Activated CD4-positive, alpha-beta T cell treated with anti-CD3 and anti-CD28 coated beads, Interleukin-2, amount 10 ng/mL, durations not matched to agents 7 days and 5 days (primary cell): Measurements from ENCODE around the gene RNF112. TPM values are rescaled to one million over a fixed set of nuclear protein-coding genes. Genes with fewer than 3 reads are reported as not detected.

Experiments used
- CTCF ChIA-PET: fragments of 350-600 bp; sonication (Branson Sonifier 250); formaldehyde crosslinking; loops from one replicate; lab custom pipeline; 2021; ENCODE audit warnings: antibody characterized with exemption; lab: Charles Lee
- POLR2A ChIA-PET: fragments of 350-600 bp; sonication (Branson Sonifier 250); formaldehyde crosslinking; loops from one replicate; lab custom pipeline; 2021; ENCODE audit warnings: antibody characterized with exemption; lab: Charles Lee
- DNase-seq: peaks from one replicate; pipeline ENCODE4 v3.0.0-alpha.2; 2020
- H3K27ac Mint-ChIP-seq: one replicate; pipeline ENCODE4 v1.8.0; 2021; ENCODE audit warnings: mild to moderate bottlenecking, moderate library complexity, mixed read lengths
- H3K27me3 Mint-ChIP-seq: one replicate; pipeline ENCODE4 v1.8.0; 2021; ENCODE audit warnings: mixed read lengths
- H3K36me3 Mint-ChIP-seq: one replicate; pipeline ENCODE4 v1.8.0; 2021; ENCODE audit warnings: low read depth, mixed read lengths
- H3K4me1 Mint-ChIP-seq: one replicate; pipeline ENCODE4 v1.8.0; 2021; ENCODE audit warnings: mixed read lengths
- H3K4me3 Mint-ChIP-seq: one replicate; pipeline ENCODE4 v1.8.0; 2021; ENCODE audit warnings: mild to moderate bottlenecking, moderate library complexity, mixed read lengths
- H3K9me3 Mint-ChIP-seq: one replicate; pipeline ENCODE4 v1.8.0; 2021; ENCODE audit warnings: mixed read lengths
- total RNA-seq, 2 experiments: library from RNA; stranded (reverse); gene quantifications; one replicate each; pipeline ENCODE4 v1.2.3, GENCODE V29; 2021

RNF112 gene
- total RNA-seq, 2 experiments from 2014 or later = 0.58 to 0.67 TPM

- Mint-ChIP-seq H3K27ac (peak overlapping the region; percentile 98), H3K4me3 (peak overlapping the region; percentile 97), H3K9me3 (no peaks in the 10 kb centered on the region), H3K27me3 (no peaks in the 10 kb centered on the region), H3K4me1 (peaks cover 29% of the 10 kb centered on the region), H3K36me3 (peaks cover 30% of the 10 kb centered on the region)
- peak; percentile 97 for DNase-seq
- ChIA-PET POLR2A (interaction anchor here (0.8 to 1.1 kb wide), 4 partner anchors 9 to 15 kb away, joined by 3 to 4 read pairs (median 3); partner anchors contain the start of gene B9D1), CTCF (interaction anchor here (0.5 to 2.9 kb wide), 9 partner anchors 9 to 493 kb away, joined by 3 to 37 read pairs (median 4); partner anchors contain the start of genes B9D1 and MFAP4)
These were observed 33.2 kb upstream of the RNF112 start for GRCh38 chr17:19377602-19378415.

- Mint-ChIP-seq H3K4me3 (peak within 1 kb of the TSS; percentile 97), H3K4me1 (peaks cover 27% of the 10 kb centered on the region)
- CTCF ChIA-PET = interaction anchor here (0.5 to 2.9 kb wide), 8 partner anchors 8 to 386 kb away, joined by 3 to 37 read pairs (median 4); partner anchors contain the start of genes B9D1 and MFAP4
These were observed 32.3 kb upstream of the RNF112 start, which contains the start of gene MAPK7 for GRCh38 chr17:19378416-19379360. TSS of gene MAPK7 (plus strand) at chr17:19378498. CDS start at chr17:19378901, 403 bp downstream.

GRCh38 chr17:19379361-19380065, 31.5 kb upstream of the RNF112 start:
- ChIA-PET POLR2A (no interaction called here), CTCF (interaction anchor here (0.6 to 2.9 kb wide), 2 partner anchors 16 to 537 kb away, joined by 4 to 37 read pairs; partner anchors contain the start of gene B9D1)
- H3K27ac Mint-ChIP-seq = peak overlapping the region; percentile 75
- H3K27me3 Mint-ChIP-seq = no peaks in the 10 kb centered on the region
- H3K36me3 Mint-ChIP-seq = peaks cover 39% of the 10 kb centered on the region
- H3K4me1 Mint-ChIP-seq = peaks cover 30% of the 10 kb centered on the region
- no peaks in the 10 kb centered on the region for H3K9me3 Mint-ChIP-seq
- H3K4me3 Mint-ChIP-seq = peak overlapping the region; percentile 97
- no peak for DNase-seq

More at GRCh38 chr17:19378416-19379360, 32.3 kb upstream of the RNF112 start, which contains the start of gene MAPK7:
- H3K36me3 Mint-ChIP-seq = peaks cover 33% of the 10 kb centered on the region
- no peaks in the 10 kb centered on the region for H3K27me3 Mint-ChIP-seq
- H3K27ac Mint-ChIP-seq = peak within 1 kb of the TSS; percentile 98
- no peak for DNase-seq
- POLR2A ChIA-PET = interaction anchor here (0.8 to 0.9 kb wide), 2 partner anchors 10 to 13 kb away, joined by 3 read pairs; no protein-coding TSS in a partner anchor
- no peaks in the 10 kb centered on the region for H3K9me3 Mint-ChIP-seq

GRCh38 chr17:19380481-19381301, 30.3 kb upstream of the RNF112 start:
- no peaks in the 10 kb centered on the region for H3K27me3 Mint-ChIP-seq
- no peaks in the 10 kb centered on the region for H3K9me3 Mint-ChIP-seq
- H3K4me3 Mint-ChIP-seq = no peak overlapping the region
- DNase-seq = no peak
- POLR2A ChIA-PET = no interaction called here
- no peak overlapping the region for H3K27ac Mint-ChIP-seq
- peaks cover 41% of the 10 kb centered on the region for H3K36me3 Mint-ChIP-seq
- peaks cover 27% of the 10 kb centered on the region for H3K4me1 Mint-ChIP-seq
- CTCF ChIA-PET = interaction anchor here (0.8 to 0.9 kb wide), 2 partner anchors 9 to 18 kb away, joined by 3 read pairs; partner anchors contain the start of gene B9D1

GRCh38 chr17:19381361-19381740, 29.7 kb upstream of the RNF112 start:
- H3K4me1 Mint-ChIP-seq = peaks cover 24% of the 10 kb centered on the region
- no peaks in the 10 kb centered on the region for H3K9me3 Mint-ChIP-seq
- H3K4me3 Mint-ChIP-seq = no peak overlapping the region
- POLR2A ChIA-PET = no interaction called here
- CTCF ChIA-PET = interaction anchor here (0.9 kb wide), 1 partner anchor 8 kb away, joined by 3 read pairs; no protein-coding TSS in a partner anchor
- DNase-seq = no peak
- peaks cover 41% of the 10 kb centered on the region for H3K36me3 Mint-ChIP-seq
- H3K27me3 Mint-ChIP-seq = no peaks in the 10 kb centered on the region
- no peak overlapping the region for H3K27ac Mint-ChIP-seq

GRCh38 chr17:19381741-19382444, 29.1 kb upstream of the RNF112 start:
- Mint-ChIP-seq H3K9me3 (no peaks in the 10 kb centered on the region), H3K4me3 (no peak overlapping the region), H3K4me1 (peaks cover 21% of the 10 kb centered on the region), H3K27me3 (no peaks in the 10 kb centered on the region), H3K36me3 (peaks cover 41% of the 10 kb centered on the region), H3K27ac (no peak overlapping the region)
- POLR2A ChIA-PET = interaction anchor here (0.6 kb wide), 1 partner anchor 19 kb away, joined by 3 read pairs; no protein-coding TSS in a partner anchor
- no peak for DNase-seq
- CTCF ChIA-PET = interaction anchor here (2.4 kb wide), 1 partner anchor 19 kb away, joined by 7 read pairs; the partner anchor contains the start of gene B9D1

GRCh38 chr17:19382531-19383444, 28.2 kb upstream of the RNF112 start:
- no peak overlapping the region for H3K27ac Mint-ChIP-seq
- H3K4me1 Mint-ChIP-seq = peaks cover 17% of the 10 kb centered on the region
- peaks cover 41% of the 10 kb centered on the region for H3K36me3 Mint-ChIP-seq
- POLR2A ChIA-PET = interaction anchor here (0.6 kb wide), 1 partner anchor 20 kb away, joined by 3 read pairs; no protein-coding TSS in a partner anchor
- DNase-seq = no peak
- no peaks in the 10 kb centered on the region for H3K9me3 Mint-ChIP-seq
- no peak overlapping the region for H3K4me3 Mint-ChIP-seq
- CTCF ChIA-PET = interaction anchor here (2.4 kb wide), 1 partner anchor 20 kb away, joined by 7 read pairs; the partner anchor contains the start of gene B9D1
- peaks cover under 1% of the 10 kb centered on the region for H3K27me3 Mint-ChIP-seq

GRCh38 chr17:19383681-19384470, 27.2 kb upstream of the RNF112 start:
- H3K27me3 Mint-ChIP-seq = peaks cover 5% of the 10 kb centered on the region
- no peak for DNase-seq
- no peak overlapping the region for H3K27ac Mint-ChIP-seq
- no peaks in the 10 kb centered on the region for H3K9me3 Mint-ChIP-seq
- no peak overlapping the region for H3K4me3 Mint-ChIP-seq
- H3K4me1 Mint-ChIP-seq = peaks cover 17% of the 10 kb centered on the region
- POLR2A ChIA-PET = no interaction called here
- peaks cover 41% of the 10 kb centered on the region for H3K36me3 Mint-ChIP-seq
- CTCF ChIA-PET = interaction anchor here (2.4 kb wide), 1 partner anchor 21 kb away, joined by 7 read pairs; the partner anchor contains the start of gene B9D1

- POLR2A ChIA-PET = no interaction called here
These were observed 26.2 kb upstream of the RNF112 start for GRCh38 chr17:19384723-19385391.

More at GRCh38 chr17:19384723-19385391, 26.2 kb upstream of the RNF112 start:
- Mint-ChIP-seq H3K4me1 (peaks cover 8% of the 10 kb centered on the region), H3K36me3 (peaks cover 33% of the 10 kb centered on the region), H3K27me3 (peaks cover 11% of the 10 kb centered on the region), H3K9me3 (no peaks in the 10 kb centered on the region), H3K4me3 (no peak overlapping the region), H3K27ac (no peak overlapping the region)
- DNase-seq = no peak
- CTCF ChIA-PET = interaction anchor here (2.0 kb wide), 1 partner anchor 22 kb away, joined by 9 read pairs; the partner anchor contains the start of gene B9D1
